Liver (tissue), 9 donors: ENCODE measurements around the gene ATG10. TPM values are rescaled to one million over a fixed set of nuclear protein-coding genes. Genes with fewer than 3 reads are reported as not detected.
A peak's percentile ranks its signal among the peaks of the same experiment; 100 is the strongest.
"Not testable (repeated sequence)": the region's sequence is repeated elsewhere in the genome, so short reads cannot be mapped to it uniquely, and the experiment has no call there.

Experiments used
- DNase-seq: peaks from one replicate; pipeline ENCODE4 v3.0.0-alpha.2; 2017; ENCODE audit warnings: low spot score
- H3K27ac ChIP-seq, 2 donors: one replicate each; pipeline ENCODE4 v1.7.0; 2013; ENCODE audit warnings: inconsistent platforms in 2 of 2, low read length in 2 of 2, control low read depth in 1 of 2, low read depth in 1 of 2, mild to moderate bottlenecking in 1 of 2
- H3K27me3 ChIP-seq, 4 donors: one replicate each; pipeline versions ENCODE4 v1.6.1 to v1.7.0; 2013; ENCODE audit warnings: low read length in 3 of 4, inconsistent platforms in 1 of 4, mild to moderate bottlenecking in 1 of 4, moderate library complexity in 1 of 4; ENCODE audit not compliant: control insufficient read depth in 4 of 4, insufficient read depth in 4 of 4
- H3K36me3 ChIP-seq, 4 donors: one replicate each; pipeline versions ENCODE4 v1.6.1 to v1.7.0; 2013; ENCODE audit warnings: low read length in 3 of 4, mild to moderate bottlenecking in 3 of 4, low read depth in 1 of 4, moderate library complexity in 1 of 4; ENCODE audit not compliant: control insufficient read depth in 4 of 4, insufficient read depth in 3 of 4
- H3K4me1 ChIP-seq, 4 donors: one replicate each; pipeline versions ENCODE4 v1.6.1 to v1.7.0; 2013; ENCODE audit warnings: low read length in 3 of 4, mild to moderate bottlenecking in 3 of 4, moderate library complexity in 1 of 4; ENCODE audit not compliant: control insufficient read depth in 4 of 4, insufficient read depth in 4 of 4
- H3K4me3 ChIP-seq, 3 donors: one replicate each; pipeline versions ENCODE4 v1.6.1 to v1.7.0; 2013; ENCODE audit warnings: low read length in 3 of 3, control low read depth in 1 of 3, low read depth in 1 of 3, mild to moderate bottlenecking in 1 of 3
- H3K9ac ChIP-seq, 2 donors: one replicate each; pipeline ENCODE4 v1.7.0; 2013; ENCODE audit warnings: low read length in 2 of 2, mild to moderate bottlenecking in 2 of 2, moderate library complexity in 2 of 2, control low read depth in 1 of 2, low read depth in 1 of 2
- H3K9me3 ChIP-seq, 4 donors: one replicate each; pipeline versions ENCODE4 v1.6.1 to v1.7.0; 2013; ENCODE audit warnings: low read length in 3 of 4; ENCODE audit not compliant: control insufficient read depth in 4 of 4
- ATF3 ChIP-seq: IDR thresholded peaks from 2 replicates; pipeline ENCODE4 v1.6.1; 2016; ENCODE audit warnings: antibody characterized with exemption
- CTCF ChIP-seq: fragments of 150-350 bp; IDR thresholded peaks from 2 replicates; pipeline ENCODE4 v1.5.1; 2017; ENCODE audit warnings: improper control_type of control experiment, low read depth, low read length; ENCODE audit not compliant: missing input control
- EGR1 ChIP-seq, 2 donors: IDR thresholded peaks; 2 replicates each; pipeline ENCODE4 v1.6.1; 2016 to 2018; ENCODE audit warnings: antibody characterized with exemption in 2 of 2, low read depth in 2 of 2
- FOXA1 ChIP-seq: IDR thresholded peaks from 2 replicates; pipeline ENCODE4 v1.6.1; 2016; ENCODE audit warnings: antibody characterized with exemption
- HNF4A ChIP-seq, 2 donors: conservative IDR thresholded peaks; 2 replicates each; pipeline ENCODE4 v1.6.1; 2016; ENCODE audit warnings: antibody characterized with exemption in 2 of 2, mild to moderate bottlenecking in 2 of 2
- HNF4G ChIP-seq: IDR thresholded peaks from 2 replicates; pipeline ENCODE4 v1.6.1; 2016; ENCODE audit warnings: antibody characterized with exemption
- JUND ChIP-seq, 2 donors: IDR thresholded peaks; 2 replicates each; pipeline ENCODE4 v1.6.1; 2016; ENCODE audit warnings: antibody characterized with exemption in 2 of 2
- MAX ChIP-seq: IDR thresholded peaks from 2 replicates; pipeline ENCODE4 v1.6.1; 2016; ENCODE audit warnings: antibody characterized with exemption
- NR2F2 ChIP-seq: IDR thresholded peaks from 2 replicates; pipeline ENCODE4 v1.6.1; 2016; ENCODE audit warnings: antibody characterized with exemption
- RAD21 ChIP-seq, 2 donors: IDR thresholded peaks; 2 replicates each; pipeline ENCODE4 v1.6.1; 2016; ENCODE audit warnings: antibody characterized with exemption in 2 of 2, mild to moderate bottlenecking in 2 of 2
- REST ChIP-seq: IDR thresholded peaks from 2 replicates; pipeline ENCODE4 v1.6.1; 2016; ENCODE audit warnings: antibody characterized with exemption, mild to moderate bottlenecking
- RXRA ChIP-seq, 2 donors: IDR thresholded peaks; 2 replicates each; pipeline ENCODE4 v1.6.1; 2017 to 2018; ENCODE audit warnings: antibody characterized with exemption in 2 of 2, mild to moderate bottlenecking in 1 of 2
- SP1 ChIP-seq: IDR thresholded peaks from 2 replicates; pipeline ENCODE4 v1.6.1; 2018; ENCODE audit warnings: antibody characterized with exemption, mild to moderate bottlenecking
- TAF1 ChIP-seq: conservative IDR thresholded peaks from 2 replicates; pipeline ENCODE4 v1.6.1; 2016; ENCODE audit warnings: antibody characterized with exemption, mild to moderate bottlenecking
- YY1 ChIP-seq: IDR thresholded peaks from 2 replicates; pipeline ENCODE4 v1.6.1; 2016; ENCODE audit warnings: antibody characterized with exemption, mild to moderate bottlenecking
- WGBS: extraction: QIAGEN DNeasy Blood & Tissue Kit; methylation state at CpG from one replicate; pipeline ENCODE4 v1.1.7; 2013; 5-methylcytosine and 5-hydroxymethylcytosine counted together
- polyA plus RNA-seq, 2 donors: library from polyadenylated mRNA; stranded (reverse) in 1 of 2; unstranded in 1 of 2; fragments of 200-250 nt in 1 of 2; fragments of >200 nt in 1 of 2; fragmentation: Nextera tagmentation in 1 of 2; extraction: Ambion mirVana in 1 of 2; gene quantifications; one replicate each; pipeline versions ENCODE4 v1.2.1 to v1.2.3, GENCODE V29; 2013 to 2015
- total RNA-seq, 2 donors: library from RNA; depleted of rRNA; stranded (reverse); fragments of >200 nt; gene quantifications; one replicate each; pipeline ENCODE4 v1.2.3, GENCODE V29; 2014
- donor health status: healthy.
- donor health status: healthy.
- donor health status: healthy.
- donor health status: healthy.
- donor health status: healthy.

ATG10 gene
- total and polyA plus RNA-seq, 4 donors, result 3.1 to 7.8 (median 7.4) TPM

DNA sequence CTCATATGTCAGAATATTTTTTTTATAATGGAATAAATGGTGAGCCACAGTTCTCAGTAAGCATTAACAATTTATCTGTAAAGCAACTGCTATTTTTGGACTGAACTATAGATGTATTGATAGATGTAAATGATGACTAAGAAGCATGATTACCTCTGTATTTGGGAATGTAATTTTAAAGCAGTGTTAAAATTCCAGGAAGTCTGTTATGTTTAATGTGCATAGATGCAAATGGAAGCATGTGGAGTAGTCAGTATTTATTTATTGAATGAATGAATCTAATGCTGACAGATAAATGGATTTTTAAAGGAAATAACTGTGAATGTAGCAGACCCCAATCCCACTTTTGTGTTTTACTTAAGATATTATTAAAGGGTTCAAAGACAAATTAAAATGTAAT, 95.0 kb downstream of the ATG10 start:
- no peak for DNase-seq

GRCh38 chr5:82068042-82068441, 96.2 kb downstream of the ATG10 start:
- not testable (repeated sequence) for H3K36me3 ChIP-seq, H3K27ac ChIP-seq, H3K4me3 ChIP-seq, H3K9ac ChIP-seq, H3K9me3 ChIP-seq, DNase-seq, H3K4me1 ChIP-seq, H3K27me3 ChIP-seq
- 96% methylated on average over 3 of the region's 3 CpGs for WGBS

More for the DNA sequence above, 95.0 kb downstream of the ATG10 start:
- Histone ChIP-seq H3K27ac (no peak overlapping the region), H3K36me3 (no peaks in the 10 kb centered on the region), H3K4me3 (no peak overlapping the region), H3K9me3 (no peaks in the 10 kb centered on the region), H3K9ac (no peak overlapping the region), H3K27me3 (no peaks in the 10 kb centered on the region), H3K4me1 (no peaks in the 10 kb centered on the region)
- TF ChIP-seq MAX, result no peak
- TF ChIP-seq HNF4A (conservative IDR thresholded peaks at IDR 0.05), result no peak
- no peak for TF ChIP-seq SP1
- TF ChIP-seq RXRA (IDR thresholded peaks at IDR 0.05), result no peak
- no peak for TF ChIP-seq FOXA1
- no peak for TF ChIP-seq EGR1 (IDR thresholded peaks at IDR 0.05; ENCODE audit: low read depth in 2 of 2)

DNA sequence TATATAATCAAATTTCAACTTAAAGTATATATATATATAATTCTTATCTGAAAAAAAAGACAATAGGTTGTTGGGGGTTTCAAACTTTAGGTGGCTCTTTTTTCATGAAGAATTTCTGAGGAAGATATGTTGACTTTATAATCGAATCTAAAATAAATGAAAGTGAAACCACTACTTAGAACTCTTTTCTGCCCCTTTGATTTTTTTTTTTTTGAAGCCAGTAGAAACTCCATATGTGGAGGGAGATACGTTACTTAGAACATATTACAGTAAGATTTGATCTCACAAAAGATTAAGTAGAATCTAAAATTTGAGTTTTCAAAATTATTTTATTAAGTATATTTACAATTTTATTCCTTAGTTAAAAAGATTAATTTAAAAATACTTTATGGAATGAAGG, 96.9 kb downstream of the ATG10 start:
- H3K4me3 ChIP-seq, result peak overlapping the region in 1 of 3 donors; percentile 3
- H3K27me3 ChIP-seq, result no peaks in the 10 kb centered on the region
- peaks cover 0 to 2% (median 0%) of the 10 kb centered on the region in 4 donors for H3K4me1 ChIP-seq
- no peaks in the 10 kb centered on the region for H3K9me3 ChIP-seq
- 7% methylated on average over 2 of the region's 2 CpGs for WGBS
- no peak for TF ChIP-seq NR2F2
- TF ChIP-seq ATF3, result no peak
- TF ChIP-seq CTCF, result no peak
- no peak for TF ChIP-seq HNF4G
- TF ChIP-seq RAD21 (IDR thresholded peaks at IDR 0.05), result no peak
- no peak for TF ChIP-seq MAX
- TF ChIP-seq HNF4A (conservative IDR thresholded peaks at IDR 0.05), result no peak
- TF ChIP-seq JUND (IDR thresholded peaks at IDR 0.05), result no peak
- no peak for TF ChIP-seq EGR1 (IDR thresholded peaks at IDR 0.05; ENCODE audit: low read depth in 2 of 2)
- TF ChIP-seq TAF1, result no peak
- TF ChIP-seq SP1, result no peak
- no peak for TF ChIP-seq REST
- TF ChIP-seq YY1, result no peak
- TF ChIP-seq RXRA (IDR thresholded peaks at IDR 0.05), result no peak
- TF ChIP-seq FOXA1, result no peak
- DNase-seq, result no peak
- H3K27ac ChIP-seq, result no peak overlapping the region
- H3K36me3 ChIP-seq, result no peaks in the 10 kb centered on the region
- peak overlapping the region in 1 of 2 donors; percentile 68 for H3K9ac ChIP-seq
